HPDE6-E6E7 (cell line): ENCODE results near the gene AKAP1.
"Not testable (repeated sequence)": the region's sequence is repeated elsewhere in the genome, so short reads cannot be mapped to it uniquely, and the experiment has no call there.

Experiments
- DNase-seq: peaks from one replicate; pipeline ENCODE4 v3.0.0; 2011; ENCODE audit warnings: missing footprints; ENCODE audit errors: extremely low spot score

AKAP1 gene

DNA sequence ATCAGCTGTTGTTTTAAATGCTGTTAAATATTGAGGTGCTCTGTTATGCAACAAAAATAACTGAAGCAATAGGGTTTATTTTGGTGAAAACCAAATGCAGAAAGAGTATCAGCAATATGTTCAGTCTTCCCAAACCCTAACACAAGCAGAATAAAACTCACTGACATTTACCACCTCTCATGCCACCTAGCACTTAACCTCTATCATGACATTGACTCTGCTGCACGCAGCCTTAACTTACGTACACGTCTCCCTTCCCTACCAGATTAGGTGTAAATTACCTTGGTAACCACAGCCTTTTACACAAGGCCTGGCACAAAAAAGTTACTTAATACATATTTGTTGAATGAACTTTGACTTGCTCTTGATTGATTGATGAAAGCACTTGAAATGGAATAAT lies 9.9 kb upstream of the AKAP1 start:
- DNase-seq: no peak

DNA sequence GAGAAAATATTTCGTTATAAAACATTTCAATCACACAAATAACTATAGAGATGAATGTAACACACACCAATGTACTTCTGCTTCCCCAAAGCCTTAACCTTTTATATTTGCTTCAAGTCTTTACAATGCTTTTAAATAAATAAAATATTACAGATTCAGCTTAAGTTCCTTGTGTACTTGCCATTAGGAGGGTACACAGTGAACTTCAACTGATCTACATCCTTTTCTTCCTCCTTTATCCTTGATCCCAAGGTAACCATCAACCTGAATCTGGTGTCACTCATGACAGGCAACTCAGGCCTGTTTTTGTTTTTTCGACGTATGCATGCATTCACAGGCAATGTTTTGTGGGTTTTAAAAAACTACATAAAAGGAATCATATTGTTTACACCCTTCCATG lies 9.3 kb upstream of the AKAP1 start:
- DNase-seq: no peak

DNA sequence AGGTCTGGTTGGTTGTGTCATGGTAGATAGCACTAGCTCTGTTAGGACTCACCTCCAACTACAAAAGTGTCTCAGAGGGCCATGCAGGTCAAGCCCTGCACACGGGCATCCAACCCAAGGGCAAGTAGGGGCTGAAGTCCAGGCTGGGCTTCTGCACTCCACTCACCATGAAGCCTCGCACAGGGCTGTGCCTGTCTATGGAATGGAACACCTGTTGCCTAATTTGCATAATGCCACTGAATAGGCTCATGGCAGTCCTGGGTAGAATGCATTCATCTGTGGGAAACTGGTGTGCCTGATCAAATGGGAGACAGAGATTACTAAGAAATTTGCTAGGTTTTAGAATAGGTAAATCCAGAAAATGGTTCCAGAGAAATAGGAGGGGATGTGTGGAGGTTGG lies 8.0 kb upstream of the AKAP1 start:
- DNase-seq: no peak

DNA sequence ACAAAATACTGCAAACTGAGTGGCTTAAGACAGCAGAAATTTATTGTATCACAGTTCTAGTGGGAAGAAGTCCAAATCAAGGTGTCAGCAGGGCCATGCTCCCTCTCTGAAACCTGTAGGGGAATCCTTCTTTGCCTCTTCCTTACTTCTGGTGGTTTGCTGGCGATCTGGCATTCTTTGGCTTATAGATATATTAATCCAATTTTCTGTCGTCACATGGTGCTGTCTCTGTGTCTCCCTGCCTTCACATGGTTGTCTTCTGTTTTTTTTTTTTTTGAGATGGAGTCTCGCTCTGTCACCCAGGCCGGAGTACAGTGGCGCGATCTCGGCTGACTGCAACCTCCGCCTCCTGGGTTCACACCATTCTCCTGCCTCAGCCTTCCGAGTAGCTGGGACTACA lies 6.8 kb upstream of the AKAP1 start:
- no peak for DNase-seq

DNA sequence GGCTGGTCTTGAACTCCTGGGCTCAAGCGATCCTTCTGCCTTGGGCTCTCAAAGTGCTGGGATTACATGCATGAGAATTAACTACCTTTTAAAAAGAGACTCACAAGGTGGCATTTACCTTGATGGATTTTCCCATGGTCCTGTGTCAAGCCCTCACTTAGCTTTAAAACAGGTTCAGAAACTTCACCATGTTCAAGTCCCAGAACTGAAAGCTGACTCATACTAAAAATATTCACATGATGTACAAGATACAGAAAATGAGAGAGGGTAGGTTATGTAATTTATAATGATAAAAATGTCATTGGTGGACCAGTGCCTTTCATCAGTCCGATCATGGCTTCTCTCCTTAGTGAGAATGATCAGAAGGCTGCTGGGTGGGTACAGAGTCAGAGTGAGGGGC lies 4.3 kb upstream of the AKAP1 start:
- no peak for DNase-seq

DNA sequence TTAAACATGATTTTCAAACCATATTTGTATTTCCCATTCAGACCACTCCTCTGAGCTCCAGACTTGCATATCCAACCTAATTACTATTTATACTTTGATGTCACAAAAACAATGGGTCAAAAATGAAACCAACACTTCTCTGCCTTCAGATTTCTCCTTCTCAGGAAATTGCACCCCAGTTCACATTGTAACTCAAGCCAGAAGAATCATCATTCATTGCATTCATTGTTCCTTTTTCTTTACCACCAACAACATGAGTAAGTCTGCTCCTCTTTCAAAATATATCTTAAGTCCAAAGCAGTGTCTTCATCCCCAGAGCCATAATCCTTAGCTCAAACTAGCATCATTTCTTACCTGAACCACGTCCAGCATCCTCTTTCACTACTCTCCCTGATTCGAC lies 2.6 kb upstream of the AKAP1 start:
- no peak for DNase-seq

DNA sequence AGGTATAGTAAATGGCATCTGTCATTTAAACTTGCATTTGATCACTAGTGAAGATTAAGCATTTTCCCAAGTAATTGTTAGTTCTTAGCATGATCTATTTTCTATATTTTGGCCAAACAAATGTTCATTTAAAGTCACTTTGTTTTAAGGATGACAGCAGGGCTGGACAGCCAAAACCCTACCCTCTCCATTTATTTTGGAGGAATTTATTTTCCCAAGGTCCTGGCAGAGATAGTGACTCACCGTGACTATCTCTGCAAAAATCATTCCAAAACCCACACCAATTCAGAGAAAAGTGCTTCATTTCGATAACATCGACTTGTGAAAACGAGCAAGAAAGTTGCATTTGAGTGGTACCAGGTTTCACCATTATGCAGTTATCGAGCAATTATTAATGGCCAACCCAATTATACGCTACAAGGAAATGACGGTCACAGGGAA lies 665 bp upstream of the AKAP1 start:
- no peak for DNase-seq

DNA sequence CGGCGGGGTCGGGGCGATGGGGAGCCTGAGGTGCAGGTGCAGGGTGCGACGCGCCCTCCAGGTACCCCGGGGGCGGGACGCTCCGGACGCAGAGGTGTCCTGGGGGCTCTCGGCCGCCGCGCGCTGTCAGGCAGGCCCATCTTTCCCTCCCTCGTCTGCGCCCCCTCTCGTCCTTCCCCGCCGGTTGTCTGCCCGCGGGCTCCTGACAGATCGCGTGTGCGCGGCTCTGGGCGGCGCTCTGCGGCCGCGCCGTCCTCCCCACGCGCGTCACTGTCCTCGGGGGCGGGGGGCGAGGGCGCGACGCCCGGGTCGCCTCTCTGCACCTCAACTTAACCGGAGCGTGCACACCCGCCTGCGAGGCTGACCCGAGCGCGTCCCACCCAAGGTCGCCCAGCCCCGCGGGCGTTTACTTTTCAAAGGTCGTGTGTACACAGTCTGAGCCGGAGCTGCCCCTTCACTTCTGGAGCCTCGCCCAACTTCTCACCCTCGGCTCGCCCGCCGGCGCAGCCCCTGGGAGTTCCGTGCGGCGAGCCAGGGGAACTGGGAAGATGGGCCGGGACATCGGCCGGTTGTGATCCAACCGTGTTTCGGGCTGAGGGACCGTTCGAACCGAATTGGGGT lies 512 bp downstream of the AKAP1 start:
- peak; percentile 32 for DNase-seq

DNA sequence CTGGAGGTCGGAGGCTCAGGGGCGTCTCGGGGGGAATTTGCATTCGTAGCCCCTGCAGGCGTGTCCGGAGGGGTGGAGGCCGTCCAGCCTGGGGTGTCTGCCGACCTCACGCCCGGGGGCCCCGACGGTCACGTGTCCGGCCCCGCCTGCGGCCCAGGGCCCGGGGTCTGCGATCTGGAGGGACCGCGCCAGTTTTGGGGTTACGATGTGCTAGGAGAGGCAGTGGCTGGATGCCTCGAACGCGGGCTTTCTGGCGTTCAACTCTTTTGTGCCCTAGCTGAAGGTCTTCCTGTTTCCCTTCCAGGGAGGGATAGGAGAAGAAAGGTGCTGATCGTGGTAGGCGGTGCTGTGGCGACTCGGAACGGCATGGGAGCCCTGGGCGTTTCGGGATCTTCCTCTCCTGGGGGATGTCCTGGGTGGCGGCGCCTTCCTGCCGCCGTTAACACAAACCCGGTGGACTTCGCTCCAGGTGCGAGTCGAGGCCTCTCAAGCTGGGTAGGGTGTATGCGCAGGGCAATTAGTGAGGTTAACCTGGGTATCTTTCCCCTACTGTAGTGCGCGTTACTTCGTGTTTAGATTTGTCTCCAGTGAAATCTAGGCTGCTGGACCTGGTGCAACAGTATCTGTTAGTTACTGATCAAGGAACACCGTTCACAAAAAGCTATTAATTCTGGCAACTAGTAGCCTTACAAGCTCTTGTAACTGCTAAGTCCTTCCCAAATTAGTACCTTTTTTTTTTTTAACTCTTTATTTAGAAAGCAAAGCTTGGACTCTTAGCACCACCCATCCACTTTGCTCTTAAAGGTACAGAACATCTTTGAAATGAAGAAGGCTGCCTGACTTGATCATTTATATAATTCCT lies 1.3 kb downstream of the AKAP1 start:
- DNase-seq: peak; percentile 61

DNA sequence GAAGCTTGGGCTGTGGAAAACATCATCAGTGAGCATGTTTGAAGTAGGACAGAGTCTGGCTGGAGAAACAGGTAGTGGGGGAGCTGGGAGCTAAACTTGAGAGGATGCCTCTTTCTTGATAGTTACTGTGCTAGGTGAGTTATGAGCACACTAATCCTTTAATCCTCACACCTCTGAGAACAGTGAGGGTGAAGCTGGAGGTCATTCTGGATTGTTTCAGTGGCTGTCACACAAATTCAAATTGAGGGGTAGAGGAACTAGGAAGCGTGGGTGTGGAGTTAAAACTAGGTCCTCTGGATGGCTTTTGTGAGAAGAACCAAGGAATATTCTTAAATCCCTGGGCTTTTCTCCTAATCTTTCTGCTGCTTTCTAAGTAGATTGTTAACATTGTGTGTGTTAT lies 3.3 kb downstream of the AKAP1 start:
- no peak for DNase-seq

DNA sequence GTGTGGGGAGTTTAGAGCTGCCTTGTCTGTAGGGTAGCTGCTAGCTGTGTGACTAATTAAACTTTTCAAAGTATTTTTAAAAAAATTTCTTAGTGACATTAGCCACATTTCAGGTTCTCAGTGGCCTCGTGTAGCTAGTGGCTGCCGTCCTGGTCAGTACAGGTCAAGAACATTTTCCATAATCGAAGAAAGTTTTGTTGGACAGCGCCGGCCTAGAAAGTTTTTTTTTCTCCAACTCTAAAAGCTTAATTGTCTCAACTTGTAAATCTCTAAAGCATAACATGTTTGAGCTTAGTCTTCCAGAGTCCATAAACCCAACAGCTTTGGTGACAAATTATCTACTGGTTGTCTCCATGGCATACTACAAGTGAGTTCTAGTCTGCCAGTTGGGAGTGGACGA lies 4.3 kb downstream of the AKAP1 start:
- DNase-seq: no peak

DNA sequence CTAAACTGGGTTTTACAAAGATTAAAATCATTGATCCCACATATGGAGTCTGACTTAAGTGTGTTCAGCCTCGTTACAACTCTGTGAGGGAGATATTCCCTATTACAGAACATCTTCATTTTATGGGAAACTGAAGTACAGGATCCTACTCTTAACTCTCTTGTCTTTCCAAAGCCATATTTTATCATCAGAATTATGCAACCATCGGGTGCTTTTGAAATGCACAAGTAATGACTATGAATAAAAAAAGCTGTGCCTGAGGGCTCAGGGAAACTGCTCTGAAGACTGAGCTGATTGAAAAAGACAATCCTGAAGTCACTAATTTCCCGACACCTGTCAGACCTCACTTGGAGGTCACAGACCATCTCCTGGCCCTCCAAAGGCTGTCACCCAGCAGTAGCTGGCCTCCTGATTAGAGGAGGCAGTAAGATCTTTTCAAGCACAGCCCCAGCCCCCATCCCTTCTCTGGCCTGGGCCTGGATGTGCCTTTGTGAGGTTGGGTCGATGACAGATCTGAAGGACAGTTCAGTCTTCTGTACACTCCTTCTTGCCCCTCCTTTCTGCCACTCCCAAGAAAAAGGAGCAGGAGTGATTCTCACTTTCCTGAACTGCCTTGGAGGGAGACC lies 5.6 kb downstream of the AKAP1 start:
- DNase-seq: no peak

DNA sequence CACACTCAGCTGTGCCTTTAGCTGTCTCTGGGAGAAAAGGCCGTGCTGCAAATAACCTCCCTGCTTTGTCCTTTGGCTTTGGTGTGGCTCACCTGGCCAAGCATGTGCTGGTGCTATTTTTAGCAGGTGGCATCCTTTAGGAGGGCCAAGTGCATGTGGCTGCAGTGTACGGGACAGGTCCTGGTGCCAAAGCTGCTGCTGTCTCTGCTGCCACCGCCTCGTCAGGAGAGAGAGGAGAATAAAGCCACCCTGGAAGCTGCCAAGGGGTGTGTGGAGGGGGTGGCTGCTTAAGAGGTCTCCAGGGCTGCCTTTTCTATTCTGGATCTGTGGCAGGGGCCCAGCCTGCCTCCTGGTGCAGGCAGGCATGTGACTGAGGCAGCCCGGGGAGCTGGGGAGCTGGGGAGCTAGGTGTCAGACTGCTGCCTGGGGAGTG lies 6.2 kb downstream of the AKAP1 start:
- no peak for DNase-seq

DNA sequence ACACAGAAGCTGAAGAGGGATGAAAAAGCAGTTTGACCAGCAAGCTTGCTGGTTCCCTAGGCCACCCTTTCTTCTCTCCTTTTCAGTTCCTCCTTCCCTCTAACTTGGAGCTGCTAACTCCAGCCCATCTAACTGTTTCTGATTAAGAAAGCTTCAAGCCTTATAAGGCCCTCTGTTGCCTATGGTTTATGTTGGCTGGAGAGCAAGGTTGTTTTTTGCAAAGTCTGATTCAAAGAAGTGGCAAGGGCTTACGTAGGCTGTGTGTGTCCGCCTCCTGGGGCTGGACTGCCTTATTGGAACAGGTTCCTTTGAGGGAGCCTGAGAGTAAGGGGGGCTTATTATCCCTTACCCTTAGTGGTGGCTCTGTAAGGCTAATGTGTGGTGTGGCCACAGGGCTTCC lies 7.1 kb downstream of the AKAP1 start:
- no peak for DNase-seq

DNA sequence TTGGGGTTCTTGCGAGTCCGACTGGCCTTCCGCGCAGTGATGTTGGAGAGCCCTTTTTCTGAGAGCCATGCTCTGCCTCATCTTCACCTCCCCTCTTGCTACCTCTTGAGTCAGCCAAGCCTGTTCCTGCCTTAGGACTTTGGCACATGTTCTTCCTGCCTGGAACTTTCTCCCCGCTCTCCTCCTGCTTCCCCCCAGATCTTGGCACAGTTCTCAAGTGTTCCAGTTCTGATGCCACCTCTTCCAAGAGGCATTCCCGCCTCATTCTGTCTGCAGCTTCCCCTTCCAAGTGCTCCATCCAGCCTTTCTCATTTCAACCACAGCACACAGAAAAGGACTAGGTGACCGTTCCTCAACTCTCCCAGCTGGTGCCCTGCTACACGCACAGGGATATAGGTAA lies 7.7 kb downstream of the AKAP1 start:
- no peak for DNase-seq

DNA sequence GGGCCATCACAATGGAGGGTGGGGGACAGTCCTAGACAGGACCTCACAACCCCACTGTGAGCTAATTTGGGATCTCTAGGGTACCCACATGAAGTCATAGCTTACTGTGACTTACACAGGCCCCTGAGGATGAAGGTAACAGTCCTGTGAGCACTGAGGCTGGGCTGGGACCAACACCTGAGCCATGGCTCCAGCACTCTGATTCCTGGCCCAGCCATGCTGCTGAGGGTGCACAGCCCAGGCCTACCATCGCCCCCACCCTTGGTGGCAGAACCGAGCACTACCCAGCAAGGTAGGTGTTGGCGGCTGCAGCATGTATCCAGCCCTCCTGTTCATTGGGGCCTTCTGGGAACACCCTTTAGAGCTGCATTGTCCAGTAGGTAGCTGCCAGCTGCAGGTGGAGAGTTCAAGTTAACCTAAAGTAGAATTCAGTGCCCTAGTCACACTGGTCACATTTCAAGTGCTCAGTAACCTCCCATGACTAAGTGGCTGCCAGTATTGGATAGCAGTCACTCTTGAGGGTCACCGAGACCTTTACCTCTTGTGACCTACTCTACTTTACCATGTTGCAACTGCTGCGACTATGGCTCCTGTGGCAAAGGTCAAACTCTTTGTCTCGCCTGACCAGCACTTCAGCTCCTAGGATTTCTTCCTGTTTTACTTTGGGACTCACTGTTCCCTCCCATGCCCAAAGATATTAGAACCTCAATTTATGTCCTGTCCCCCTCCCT lies 11.6 kb downstream of the AKAP1 start:
- DNase-seq: no peak

DNA sequence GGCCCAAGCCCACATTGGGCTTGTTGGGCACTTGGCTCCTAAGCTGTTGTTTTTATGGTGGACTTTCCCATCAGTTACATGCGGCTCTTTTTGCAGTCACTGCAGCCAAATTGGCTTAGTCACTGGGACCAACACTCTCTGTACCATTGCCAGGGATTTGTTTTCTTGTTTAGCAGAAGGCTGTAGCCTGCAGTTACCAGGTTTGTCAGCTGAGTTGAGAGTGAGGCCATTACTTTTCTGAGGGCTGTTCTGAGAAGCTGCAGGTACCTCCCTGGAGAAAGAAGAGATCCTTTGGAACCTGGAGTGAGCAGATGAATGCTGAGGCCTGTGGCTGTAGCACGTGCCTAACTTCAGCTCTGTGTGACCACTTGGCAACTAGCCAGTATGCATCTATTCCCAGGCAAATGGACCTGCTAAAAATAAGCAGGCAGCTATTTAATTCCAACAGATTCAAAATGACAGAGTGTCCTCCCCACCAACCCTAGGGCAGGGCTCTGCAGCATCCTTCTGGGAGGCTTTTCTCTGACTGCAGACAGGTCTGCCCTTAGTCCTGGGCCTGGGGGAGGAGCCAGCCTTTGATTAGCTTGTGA lies 12.9 kb downstream of the AKAP1 start:
- no peak for DNase-seq

DNA sequence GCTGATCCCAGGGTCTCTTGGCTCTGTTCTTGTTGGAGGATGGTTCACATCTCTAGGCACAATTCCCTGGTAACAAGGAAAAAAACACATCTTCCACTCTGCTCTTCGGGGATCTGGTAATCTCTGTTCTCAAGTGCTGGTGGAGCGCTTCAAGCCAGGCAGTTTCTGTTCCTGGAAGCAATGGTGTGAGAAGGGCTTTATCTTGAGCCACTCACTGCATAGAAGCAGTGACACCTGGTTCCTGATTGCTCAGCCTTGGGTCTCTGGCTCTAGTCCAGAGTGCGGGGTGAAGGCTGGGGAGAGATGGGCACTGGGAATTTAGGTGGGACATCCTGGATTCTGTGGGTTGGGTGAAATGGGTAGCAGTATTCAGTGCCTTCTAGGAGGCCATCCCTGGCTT lies 14.1 kb downstream of the AKAP1 start:
- no peak for DNase-seq

DNA sequence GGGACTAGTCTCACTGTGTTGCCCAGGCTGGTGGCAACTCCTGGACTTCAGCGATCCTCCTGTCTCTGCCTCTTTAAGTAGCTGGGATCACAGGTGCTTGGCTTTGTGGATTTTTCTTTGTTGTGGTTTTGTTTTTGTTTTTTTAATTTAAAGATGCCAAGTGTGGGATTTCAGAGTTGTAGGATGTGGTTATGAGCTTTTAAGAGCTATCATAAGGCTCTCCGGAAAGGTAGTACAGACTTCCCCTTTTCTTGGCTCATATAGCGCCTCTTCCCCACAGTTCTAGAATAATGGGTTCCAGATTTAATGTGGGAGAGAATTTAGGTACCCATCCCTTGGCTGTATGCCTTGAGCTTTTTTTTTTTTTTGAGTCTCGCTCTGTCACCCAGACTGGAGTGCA lies 17.1 kb downstream of the AKAP1 start:
- DNase-seq: no peak

DNA sequence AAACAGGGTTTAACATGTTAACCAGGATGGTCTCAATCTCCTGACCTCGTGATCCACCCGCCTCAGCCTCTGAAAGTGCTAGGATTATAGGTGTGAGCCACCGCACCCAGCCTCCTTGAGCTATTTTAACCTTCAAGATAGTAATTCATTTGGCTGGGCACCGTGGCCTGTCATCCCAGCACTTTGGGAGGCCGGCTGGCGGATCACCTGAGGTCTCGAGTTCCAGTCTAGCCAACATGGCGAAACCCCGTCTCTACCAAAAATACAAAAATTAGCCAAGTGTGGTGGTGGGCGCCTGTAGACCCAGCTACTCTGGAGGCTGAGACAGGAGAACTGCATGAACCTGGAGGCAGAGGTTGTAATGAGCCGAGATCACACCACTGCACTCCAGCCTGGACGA lies 17.6 kb downstream of the AKAP1 start:
- not testable (repeated sequence) for DNase-seq

DNA sequence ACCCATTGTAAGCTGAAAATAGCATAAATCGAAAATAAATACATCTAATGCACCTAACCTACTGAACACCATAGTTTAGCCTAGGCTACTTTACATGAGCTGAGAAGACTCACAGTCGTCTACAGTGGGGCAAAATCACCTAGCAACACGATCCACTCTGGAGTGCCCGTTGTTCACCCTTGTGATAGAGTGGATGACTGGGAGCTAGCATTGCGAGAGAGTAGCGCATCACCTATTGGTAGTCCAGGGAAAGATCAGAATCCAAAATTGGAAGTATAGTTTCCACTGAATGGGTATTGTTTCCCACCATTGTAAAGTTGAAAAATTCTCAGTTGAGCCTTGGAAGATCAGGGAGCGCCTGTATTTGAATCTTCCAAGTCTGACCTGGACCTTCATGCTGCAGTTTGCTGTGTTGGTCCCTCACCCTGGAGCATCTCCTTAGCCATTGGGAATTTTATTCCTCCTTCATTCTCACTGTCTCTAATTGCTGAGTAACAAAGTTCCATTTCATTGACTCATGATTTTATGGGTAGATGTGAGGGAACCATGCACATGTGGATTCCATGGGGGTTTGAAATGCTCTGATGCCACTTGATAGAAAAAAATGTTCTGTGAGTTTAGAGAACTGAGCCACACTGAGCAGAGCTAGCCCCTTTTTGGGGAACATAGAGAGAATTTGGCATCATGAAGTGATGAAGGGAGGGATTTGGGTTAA lies 19.6 kb downstream of the AKAP1 start:
- DNase-seq: no peak
